HEK293 (cell line): Measurements from ENCODE around the gene CYP2D6.
"Not testable (repeated sequence)": the region's sequence is repeated elsewhere in the genome, so short reads cannot be mapped to it uniquely, and the experiment has no call there.

Experiments
- CTCF ChIA-PET: fragments of 350-600 bp; formaldehyde crosslinking; extraction: SDS; loops from one replicate; lab custom pipeline; 2021; ENCODE audit warnings: antibody characterized with exemption; lab: Yijun Ruan, JAX
- POLR2A ChIA-PET: fragments of 300-600 bp; formaldehyde crosslinking; extraction: SDS; loops from one replicate; lab custom pipeline; 2020; ENCODE audit warnings: antibody characterized with exemption, inconsistent platforms; lab: Yijun Ruan, JAX
- H3K27ac ChIP-seq: fragments of 200-500 bp; sonication (Bioruptor generic); 2 replicates; pipeline ENCODE4 v1.5.1; 2014; ENCODE audit warnings: low read depth, low read length, control low read depth, inconsistent platforms; ENCODE audit errors: extremely low read depth
- H3K36me3 ChIP-seq, 2 experiments: fragments of 200-500 bp in 1 of 2; sonication (Bioruptor generic) in 1 of 2; 1 replicate in 1 of 2; 2 replicates in 1 of 2; pipeline ENCODE4 v1.5.1; 2014 to 2017; ENCODE audit warnings: inconsistent platforms in 2 of 2, low read length in 2 of 2; ENCODE audit not compliant: control insufficient read depth in 2 of 2, insufficient read depth in 1 of 2
- H3K4me1 ChIP-seq: fragments of 200-500 bp; sonication (Bioruptor generic); 2 replicates; pipeline ENCODE4 v1.5.1; 2014; ENCODE audit warnings: mild to moderate bottlenecking, low read length, inconsistent platforms; ENCODE audit not compliant: control insufficient read depth, insufficient read depth
- H3K4me3 ChIP-seq: 2 replicates; pipeline ENCODE4 v1.5.1; 2011; ENCODE audit warnings: low read depth, mild to moderate bottlenecking, control low read depth, low read length, moderate library complexity
- H3K9me3 ChIP-seq: fragments of 200-500 bp; sonication (Bioruptor generic); 2 replicates; pipeline ENCODE4 v1.5.1; 2014; ENCODE audit warnings: low read depth, low read length, inconsistent platforms; ENCODE audit not compliant: control insufficient read depth, insufficient read depth
- EGR2 ChIP-seq: fragments of 450-650 bp; formaldehyde crosslinking; IDR thresholded peaks from 2 replicates; pipeline ENCODE4 v1.5.1; 2016; ENCODE audit warnings: low read depth, missing biosample characterization, missing genetic modification characterization
- FEZF1 ChIP-seq: fragments of 450-650 bp; formaldehyde crosslinking; IDR thresholded peaks from 2 replicates; pipeline ENCODE4 v1.5.1; 2016; ENCODE audit warnings: missing biosample characterization, missing genetic modification characterization
- GFI1B ChIP-seq: fragments of 450-650 bp; formaldehyde crosslinking; IDR thresholded peaks from 2 replicates; pipeline ENCODE4 v1.5.1; 2016; ENCODE audit warnings: missing biosample characterization, missing genetic modification characterization
- GLI4 ChIP-seq: fragments of 450-650 bp; formaldehyde crosslinking; IDR thresholded peaks from 2 replicates; pipeline ENCODE4 v1.5.1; 2016; ENCODE audit warnings: missing biosample characterization, missing genetic modification characterization
- HOXA7 ChIP-seq: sonication (generic); formaldehyde crosslinking; IDR thresholded peaks from 2 replicates; pipeline ENCODE4 v1.8.1; 2022; ENCODE audit warnings: missing genetic modification reagents, borderline replicate concordance
- KLF1 ChIP-seq: fragments of 450-650 bp; formaldehyde crosslinking; IDR thresholded peaks from 2 replicates; pipeline ENCODE4 v1.5.1; 2016; ENCODE audit warnings: missing biosample characterization, missing genetic modification characterization
- KLF16 ChIP-seq: fragments of 450-650 bp; formaldehyde crosslinking; IDR thresholded peaks from 2 replicates; pipeline ENCODE4 v1.5.1; 2017; ENCODE audit warnings: missing biosample characterization, missing genetic modification characterization
- MYNN ChIP-seq: fragments of 450-650 bp; formaldehyde crosslinking; IDR thresholded peaks from 2 replicates; pipeline ENCODE4 v1.5.1; 2016; ENCODE audit warnings: missing biosample characterization, missing genetic modification characterization, borderline replicate concordance
- MZF1 ChIP-seq: fragments of 450-650 bp; formaldehyde crosslinking; IDR thresholded peaks from 2 replicates; pipeline ENCODE4 v1.5.1; 2017; ENCODE audit warnings: missing biosample characterization, missing genetic modification characterization, borderline replicate concordance
- PBX3 ChIP-seq: sonication (generic); formaldehyde crosslinking; IDR thresholded peaks from 2 replicates; pipeline ENCODE4 v1.8.1; 2022; ENCODE audit warnings: mild to moderate bottlenecking, moderate library complexity, missing genetic modification reagents
- SCRT1 ChIP-seq: fragments of 450-650 bp; formaldehyde crosslinking; IDR thresholded peaks from 2 replicates; pipeline ENCODE4 v1.5.1; 2016; ENCODE audit warnings: missing biosample characterization, missing genetic modification characterization, borderline replicate concordance
- SP3 ChIP-seq: fragments of 450-650 bp; formaldehyde crosslinking; IDR thresholded peaks from 2 replicates; pipeline ENCODE4 v1.5.1; 2016; ENCODE audit warnings: missing biosample characterization, missing genetic modification characterization
- ZBTB20 ChIP-seq: fragments of 450-650 bp; formaldehyde crosslinking; IDR thresholded peaks from 2 replicates; pipeline ENCODE4 v1.5.1; 2016; ENCODE audit warnings: missing biosample characterization, missing genetic modification characterization
- ZBTB8A ChIP-seq: fragments of 450-650 bp; formaldehyde crosslinking; IDR thresholded peaks from 2 replicates; pipeline ENCODE4 v1.5.1; 2016; ENCODE audit warnings: missing biosample characterization, missing genetic modification characterization
- ZEB2 ChIP-seq: fragments of 450-650 bp; formaldehyde crosslinking; IDR thresholded peaks from 2 replicates; pipeline ENCODE4 v1.5.1; 2016; ENCODE audit warnings: missing biosample characterization, missing genetic modification characterization
- ZFHX2 ChIP-seq: fragments of 450-650 bp; formaldehyde crosslinking; conservative IDR thresholded peaks from 2 replicates; pipeline ENCODE4 v1.5.1; 2016; ENCODE audit warnings: missing biosample characterization, missing genetic modification characterization
- ZFP69B ChIP-seq: fragments of 450-650 bp; formaldehyde crosslinking; IDR thresholded peaks from 2 replicates; pipeline ENCODE4 v1.5.1; 2016; ENCODE audit warnings: missing biosample characterization, missing genetic modification characterization
- ZNF174 ChIP-seq: fragments of 450-650 bp; formaldehyde crosslinking; IDR thresholded peaks from 2 replicates; pipeline ENCODE4 v1.5.0; 2017; ENCODE audit warnings: missing biosample characterization, mild to moderate bottlenecking, missing genetic modification characterization
- ZNF302 ChIP-seq: fragments of 450-650 bp; formaldehyde crosslinking; IDR thresholded peaks from 2 replicates; pipeline ENCODE4 v1.5.1; 2016; ENCODE audit warnings: missing biosample characterization, missing genetic modification characterization, low read depth
- ZNF324 ChIP-seq: fragments of 450-650 bp; formaldehyde crosslinking; IDR thresholded peaks from 2 replicates; pipeline ENCODE4 v1.5.1; 2016; ENCODE audit warnings: missing biosample characterization, missing genetic modification characterization
- ZNF341 ChIP-seq: fragments of 450-650 bp; formaldehyde crosslinking; IDR thresholded peaks from 2 replicates; pipeline ENCODE4; 2016; ENCODE audit warnings: low read depth, missing biosample characterization, missing genetic modification characterization
- ZNF48 ChIP-seq: fragments of 450-650 bp; formaldehyde crosslinking; IDR thresholded peaks from 2 replicates; pipeline ENCODE4 v1.5.1; 2016; ENCODE audit warnings: missing biosample characterization, missing genetic modification characterization
- ZNF548 ChIP-seq: fragments of 450-650 bp; formaldehyde crosslinking; IDR thresholded peaks from 2 replicates; pipeline ENCODE4 v1.5.1; 2016; ENCODE audit warnings: missing biosample characterization, missing genetic modification characterization
- ZNF571 ChIP-seq: fragments of 450-650 bp; formaldehyde crosslinking; IDR thresholded peaks from 2 replicates; pipeline ENCODE4 v1.5.0; 2017; ENCODE audit warnings: missing biosample characterization, missing genetic modification characterization
- ZNF654 ChIP-seq: fragments of 450-650 bp; formaldehyde crosslinking; IDR thresholded peaks from 2 replicates; pipeline ENCODE4 v1.5.1; 2016; ENCODE audit warnings: low read depth, missing biosample characterization, missing genetic modification characterization
- ZNF677 ChIP-seq: fragments of 450-650 bp; IDR thresholded peaks from 2 replicates; pipeline ENCODE4 v1.5.0; 2018; ENCODE audit warnings: missing biosample characterization, mild to moderate bottlenecking, missing genetic modification characterization, moderate library complexity
- ZNF76 ChIP-seq: fragments of 450-650 bp; formaldehyde crosslinking; IDR thresholded peaks from 2 replicates; pipeline ENCODE4; 2016; ENCODE audit warnings: low read depth, missing biosample characterization, missing genetic modification characterization, borderline replicate concordance
- ZSCAN16 ChIP-seq: fragments of 450-650 bp; formaldehyde crosslinking; IDR thresholded peaks from 2 replicates; pipeline ENCODE4 v1.5.1; 2016; ENCODE audit warnings: missing biosample characterization, missing genetic modification characterization
- TF ChIP-seq, protein P1 (sequence below): fragments of 450-650 bp; formaldehyde crosslinking; IDR thresholded peaks from 2 replicates; pipeline ENCODE4 v1.5.1; 2017; ENCODE audit warnings: missing biosample characterization, missing genetic modification characterization

CYP2D6 gene

GRCh38 chr22:42145175-42145574 is 14.6 kb upstream of the CYP2D6 start:
- no peaks in the 10 kb centered on the region for H3K4me1 ChIP-seq
- CTCF ChIA-PET = interaction anchor here (0.6 kb wide), 1 partner anchor 15 kb away, joined by 3 read pairs; no protein-coding TSS in a partner anchor
- POLR2A ChIA-PET = no interaction called here
- TF ChIP-seq ZNF654 (tag by site-specific recombination) (no peak), MYNN (no peak), ZNF174 (tag by site-specific recombination) (no peak), ZNF302 (tag by site-specific recombination) (no peak), ZFP69B (no peak), ZEB2 (tag by site-specific recombination) (no peak), HOXA7 (CRISPR knock-in tag) (no peak), ZNF571 (no peak), ZNF548 (tag by site-specific recombination) (no peak), ZBTB8A (tag by site-specific recombination) (no peak), ZNF324 (tag by site-specific recombination) (no peak), ZNF48 (no peak)
- TF ChIP-seq, all 188 proteins: peak for 0
- no peak overlapping the region for H3K27ac ChIP-seq
- H3K36me3 ChIP-seq = peaks cover 0 to 18% of the 10 kb centered on the region in 2 experiments; a peak in 2 of 3 replicates
- H3K4me3 ChIP-seq = no peak overlapping the region
- no peaks in the 10 kb centered on the region for H3K9me3 ChIP-seq

DNA sequence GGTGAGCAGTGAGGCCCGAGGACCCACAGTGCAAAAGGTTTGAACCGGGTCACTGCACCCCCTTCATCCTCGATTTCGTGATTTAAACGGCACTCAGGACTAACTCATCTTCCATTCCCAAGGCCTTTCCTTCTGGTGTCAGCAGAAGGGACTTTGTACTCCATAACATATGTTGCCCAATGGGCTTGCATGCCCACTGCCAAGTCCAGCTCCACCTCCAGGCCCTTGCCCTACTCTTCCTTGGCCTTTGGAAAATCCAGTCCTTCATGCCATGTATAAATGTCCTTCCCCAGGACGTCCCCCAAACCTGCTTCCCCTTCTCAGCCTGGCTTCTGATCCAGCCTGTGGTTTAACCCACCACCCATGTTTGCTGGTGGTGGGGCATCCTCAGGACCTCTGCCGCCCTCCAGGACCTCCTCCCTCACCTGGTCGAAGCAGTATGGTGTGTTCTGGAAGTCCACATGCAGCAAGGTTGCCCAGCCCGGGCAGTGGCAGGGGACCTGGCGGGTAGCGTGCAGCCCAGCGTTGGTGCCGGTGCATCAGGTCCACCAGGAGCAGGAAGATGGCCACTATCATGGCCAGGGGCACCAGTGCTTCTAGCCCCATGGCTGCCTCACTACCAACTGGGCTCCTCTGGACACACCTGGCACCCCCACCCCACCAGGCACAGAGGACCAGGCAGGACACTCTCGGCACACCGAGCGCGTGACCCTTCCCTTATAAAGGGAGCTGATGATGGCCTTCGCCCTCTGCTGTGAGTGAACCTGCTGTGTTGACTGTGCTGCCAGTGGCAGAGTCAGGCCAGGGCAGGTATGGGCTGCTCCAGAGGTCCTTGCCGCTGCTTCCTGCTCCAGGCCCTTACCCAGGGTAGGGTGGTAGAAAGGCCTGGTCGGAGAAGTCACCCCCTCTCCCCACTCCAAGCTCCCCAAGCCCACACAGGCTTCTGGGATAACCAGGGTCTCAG is 13.5 kb upstream of the CYP2D6 start:
- peaks cover 0 to 23% of the 10 kb centered on the region in 2 experiments; a peak in 2 of 3 replicates for H3K36me3 ChIP-seq
- H3K27ac ChIP-seq, H3K4me1 ChIP-seq, H3K9me3 ChIP-seq, H3K4me3 ChIP-seq, POLR2A ChIA-PET, CTCF ChIA-PET: not testable (repeated sequence)

GRCh38 chr22:42142771-42143461 is 12.3 kb upstream of the CYP2D6 start:
- CTCF ChIA-PET = no interaction called here
- TF ChIP-seq ZNF174 (tag by site-specific recombination) = no peak
- TF ChIP-seq ZNF677 (tag by site-specific recombination) = no peak
- peak; percentile 68 for TF ChIP-seq ZFHX2 (tag by site-specific recombination)
- TF ChIP-seq ZNF76 (tag by site-specific recombination) = no peak
- TF ChIP-seq KLF1 (tag by site-specific recombination) = peak; percentile 89
- no peak for TF ChIP-seq KLF16 (tag by site-specific recombination)
- TF ChIP-seq MZF1 (tag by site-specific recombination) = no peak
- TF ChIP-seq GLI4 (tag by site-specific recombination) = no peak
- TF ChIP-seq ZEB2 (tag by site-specific recombination) = no peak
- no peak for TF ChIP-seq SP3 (tag by site-specific recombination)
- TF ChIP-seq, protein P1, sequence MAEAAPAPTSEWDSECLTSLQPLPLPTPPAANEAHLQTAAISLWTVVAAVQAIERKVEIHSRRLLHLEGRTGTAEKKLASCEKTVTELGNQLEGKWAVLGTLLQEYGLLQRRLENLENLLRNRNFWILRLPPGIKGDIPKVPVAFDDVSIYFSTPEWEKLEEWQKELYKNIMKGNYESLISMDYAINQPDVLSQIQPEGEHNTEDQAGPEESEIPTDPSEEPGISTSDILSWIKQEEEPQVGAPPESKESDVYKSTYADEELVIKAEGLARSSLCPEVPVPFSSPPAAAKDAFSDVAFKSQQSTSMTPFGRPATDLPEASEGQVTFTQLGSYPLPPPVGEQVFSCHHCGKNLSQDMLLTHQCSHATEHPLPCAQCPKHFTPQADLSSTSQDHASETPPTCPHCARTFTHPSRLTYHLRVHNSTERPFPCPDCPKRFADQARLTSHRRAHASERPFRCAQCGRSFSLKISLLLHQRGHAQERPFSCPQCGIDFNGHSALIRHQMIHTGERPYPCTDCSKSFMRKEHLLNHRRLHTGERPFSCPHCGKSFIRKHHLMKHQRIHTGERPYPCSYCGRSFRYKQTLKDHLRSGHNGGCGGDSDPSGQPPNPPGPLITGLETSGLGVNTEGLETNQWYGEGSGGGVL = no peak
- TF ChIP-seq EGR2 (tag by site-specific recombination) = peak; percentile 51; the same call in 1 of the 2 replicates
- TF ChIP-seq ZBTB20 (tag by site-specific recombination) = no peak
- TF ChIP-seq ZSCAN16 (tag by site-specific recombination) = no peak
- TF ChIP-seq PBX3 = no peak
- TF ChIP-seq SCRT1 (tag by site-specific recombination) = no peak
- TF ChIP-seq ZNF341 (tag by site-specific recombination) = no peak
- no peak for TF ChIP-seq FEZF1 (tag by site-specific recombination)
- no peak for TF ChIP-seq GFI1B (tag by site-specific recombination)
- POLR2A ChIA-PET = interaction anchor here (0.6 kb wide), 1 partner anchor 55 kb away, joined by 5 read pairs; no protein-coding TSS in a partner anchor

More at GRCh38 chr22:42142771-42143461, 12.3 kb upstream of the CYP2D6 start:
- Histone ChIP-seq H3K4me3 (no peak overlapping the region), H3K27ac (no peak overlapping the region), H3K9me3 (no peaks in the 10 kb centered on the region), H3K36me3 (peaks cover 0 to 20% of the 10 kb centered on the region in 2 experiments; a peak in 2 of 3 replicates), H3K4me1 (no peaks in the 10 kb centered on the region)
